SK-N-SH treated with all-trans-retinoic acid at 6 μM for 48 hours (cell line): ENCODE results near the gene SCYL1.

Experiments used
- ARNTL ChIP-seq: fragments of 450-650 bp; formaldehyde crosslinking; IDR thresholded peaks from 2 replicates; pipeline ENCODE4 v1.5.0; 2020; ENCODE audit warnings: low read depth, mild to moderate bottlenecking, moderate library complexity, borderline replicate concordance
- BACH2 ChIP-seq: fragments of 250-450 bp; sonication (Bioruptor Pico); IDR thresholded peaks from 2 replicates; pipeline ENCODE4 v1.9.0; 2021; ENCODE audit warnings: mild to moderate bottlenecking, borderline replicate concordance
- GLIS3 ChIP-seq: fragments of 250-450 bp; sonication (Bioruptor Pico); IDR thresholded peaks from 2 replicates; pipeline ENCODE4 v1.5.0; 2020; ENCODE audit warnings: mild to moderate bottlenecking, moderate library complexity
- ISL1 ChIP-seq: fragments of 250-450 bp; sonication (Bioruptor Pico); IDR thresholded peaks from 2 replicates; pipeline ENCODE4 v2.1.2; 2022; ENCODE audit warnings: mild to moderate bottlenecking, moderate library complexity
- PATZ1 ChIP-seq: fragments of 250-450 bp; sonication (Bioruptor Pico); IDR thresholded peaks from 2 replicates; pipeline ENCODE4 v1.8.0; 2020; ENCODE audit warnings: mild to moderate bottlenecking, moderate library complexity, borderline replicate concordance
- RARB ChIP-seq: fragments of 250-450 bp; sonication (Bioruptor Pico); IDR thresholded peaks from 2 replicates; pipeline ENCODE4 v1.8.0; 2021; ENCODE audit warnings: mild to moderate bottlenecking, moderate library complexity
- TCF4 ChIP-seq: fragments of 250-450 bp; sonication (Bioruptor Pico); IDR thresholded peaks from 2 replicates; pipeline ENCODE4 v1.8.0; 2021; ENCODE audit warnings: mild to moderate bottlenecking, moderate library complexity, borderline replicate concordance
- ZFP3 ChIP-seq: fragments of 250-450 bp; sonication (Bioruptor Pico); IDR thresholded peaks from 2 replicates; pipeline ENCODE4 v1.5.0; 2020; ENCODE audit warnings: mild to moderate bottlenecking, moderate library complexity
- ZNF70 ChIP-seq: fragments of 450-650 bp; formaldehyde crosslinking; IDR thresholded peaks from 2 replicates; pipeline ENCODE4 v1.5.0; 2020; ENCODE audit warnings: mild to moderate bottlenecking, moderate library complexity
- ZNF8 ChIP-seq: fragments of 450-650 bp; formaldehyde crosslinking; IDR thresholded peaks from 2 replicates; pipeline ENCODE4 v1.5.0; 2020; ENCODE audit warnings: mild to moderate bottlenecking, moderate library complexity
- TF ChIP-seq, protein P1 (sequence below): fragments of 250-450 bp; sonication (Bioruptor Pico); IDR thresholded peaks from 2 replicates; pipeline ENCODE4 v1.5.1; 2021; ENCODE audit warnings: mild to moderate bottlenecking, moderate library complexity

- TF ChIP-seq ZNF70 (no peak), PATZ1 (CRISPR knock-in tag) (no peak; the same call in 1 of the 2 replicates), ISL1 (CRISPR knock-in tag) (no peak), RARB (CRISPR knock-in tag) (no peak), BACH2 (no peak), ZNF8 (CRISPR knock-in tag) (no peak), ARNTL (CRISPR knock-in tag) (no peak), ZFP3 (CRISPR knock-in tag) (peak; percentile 67; the same call in 1 of the 2 replicates), GLIS3 (CRISPR knock-in tag) (no peak; the same call in 1 of the 2 replicates), TCF4 (CRISPR knock-in tag) (no peak)
- TF ChIP-seq, protein P1, sequence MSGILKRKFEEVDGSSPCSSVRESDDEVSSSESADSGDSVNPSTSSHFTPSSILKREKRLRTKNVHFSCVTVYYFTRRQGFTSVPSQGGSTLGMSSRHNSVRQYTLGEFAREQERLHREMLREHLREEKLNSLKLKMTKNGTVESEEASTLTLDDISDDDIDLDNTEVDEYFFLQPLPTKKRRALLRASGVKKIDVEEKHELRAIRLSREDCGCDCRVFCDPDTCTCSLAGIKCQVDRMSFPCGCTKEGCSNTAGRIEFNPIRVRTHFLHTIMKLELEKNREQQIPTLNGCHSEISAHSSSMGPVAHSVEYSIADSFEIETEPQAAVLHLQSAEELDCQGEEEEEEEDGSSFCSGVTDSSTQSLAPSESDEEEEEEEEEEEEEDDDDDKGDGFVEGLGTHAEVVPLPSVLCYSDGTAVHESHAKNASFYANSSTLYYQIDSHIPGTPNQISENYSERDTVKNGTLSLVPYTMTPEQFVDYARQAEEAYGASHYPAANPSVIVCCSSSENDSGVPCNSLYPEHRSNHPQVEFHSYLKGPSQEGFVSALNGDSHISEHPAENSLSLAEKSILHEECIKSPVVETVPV (CRISPR knock-in tag) = no peak
These were observed 47.5 kb upstream of the SCYL1 start for GRCh38 chr11:65477149-65477965.
